IMR-90 (cell line): ENCODE measurements around the gene ZDBF2. TPM values are rescaled to one million over a fixed set of nuclear protein-coding genes. Genes with fewer than 3 reads are reported as not detected.

Experiments used
- ATAC-seq: fragments of 200-7000 bp; cut with Tn5 transposase; 2 replicates; pipeline ENCODE4 v1.9.1; 2020; ENCODE audit warnings: low read depth, mild to moderate bottlenecking, moderate library complexity
- BruUV-seq: library from RNA; stranded (reverse); fragments of 400-500 nt; replicated peaks from 2 replicates; lab custom pipeline; 2021; lab: Mats Ljungman, UMichigan
- CTCF ChIA-PET: fragments of 300-600 bp; formaldehyde crosslinking; extraction: SDS; loops from one replicate; lab custom pipeline; 2021; ENCODE audit warnings: antibody characterized with exemption; lab: Yijun Ruan, JAX
- POLR2A ChIA-PET: fragments of 300-600 bp; sonication (Branson Sonifier 250); formaldehyde crosslinking; loops from one replicate; lab custom pipeline; 2022; ENCODE audit warnings: antibody characterized with exemption; ENCODE audit not compliant: unreplicated experiment; lab: Charles Lee
- DNase-seq: peaks from one replicate; pipeline ENCODE4 v3.0.0; 2013
- H2AFZ ChIP-seq: replicated peaks from 2 replicates; pipeline ENCODE3; 2013; ENCODE audit warnings: low read length, mild to moderate bottlenecking; ENCODE audit not compliant: poor library complexity
- H2AK5ac ChIP-seq: 2 replicates; pipeline ENCODE4 v1.6.1; 2013; ENCODE audit warnings: low read depth, low read length, inconsistent platforms
- H2AK9ac ChIP-seq: replicated peaks from 2 replicates; pipeline ENCODE3; 2013; ENCODE audit warnings: mild to moderate bottlenecking, low read depth, low read length, moderate library complexity; ENCODE audit not compliant: poor library complexity
- H2BK120ac ChIP-seq: 2 replicates; pipeline ENCODE4 v1.6.1; 2013; ENCODE audit warnings: low read depth, low read length, inconsistent platforms
- H2BK15ac ChIP-seq: 3 replicates; pipeline ENCODE4 v1.6.1; 2013; ENCODE audit warnings: low read depth, low read length, inconsistent platforms
- H2BK20ac ChIP-seq: 2 replicates; pipeline ENCODE4 v1.6.1; 2013; ENCODE audit warnings: low read depth, mild to moderate bottlenecking, inconsistent platforms, low read length, moderate library complexity
- H2BK5ac ChIP-seq: 2 replicates; pipeline ENCODE4 v1.6.1; 2013; ENCODE audit warnings: mild to moderate bottlenecking, low read depth, low read length, inconsistent platforms; ENCODE audit not compliant: poor library complexity, severe bottlenecking
- H3K14ac ChIP-seq: replicated peaks from 2 replicates; pipeline ENCODE4 v1.6.1; 2013; ENCODE audit warnings: low read depth, low read length, inconsistent platforms
- H3K18ac ChIP-seq: 2 replicates; pipeline ENCODE4 v1.6.1; 2013; ENCODE audit warnings: low read depth, low read length, control low read depth
- H3K23ac ChIP-seq: 2 replicates; pipeline ENCODE4 v1.6.1; 2013; ENCODE audit warnings: low read depth, low read length, inconsistent platforms
- H3K27ac ChIP-seq: 2 replicates; pipeline ENCODE4 v1.5.1; 2013; ENCODE audit warnings: mild to moderate bottlenecking, control low read depth, low read length; ENCODE audit not compliant: insufficient read depth
- H3K27me3 ChIP-seq: 2 replicates; pipeline ENCODE4 v1.6.1; 2013; ENCODE audit warnings: low read length; ENCODE audit not compliant: control insufficient read depth, insufficient read depth
- H3K36me3 ChIP-seq: 2 replicates; pipeline ENCODE4 v1.6.1; 2013; ENCODE audit warnings: low read length, mixed read lengths; ENCODE audit not compliant: control insufficient read depth, insufficient read depth
- H3K4ac ChIP-seq: 2 replicates; pipeline ENCODE4 v1.6.1; 2013; ENCODE audit warnings: low read depth, low read length, inconsistent platforms
- H3K4me1 ChIP-seq: 2 replicates; pipeline ENCODE4 v1.6.1; 2013; ENCODE audit warnings: low read length, mixed read lengths; ENCODE audit not compliant: control insufficient read depth, insufficient read depth
- H3K4me2 ChIP-seq: 2 replicates; pipeline ENCODE4 v1.6.1; 2013; ENCODE audit warnings: low read depth, mild to moderate bottlenecking, control low read depth, low read length, moderate library complexity
- H3K4me3 ChIP-seq: 2 replicates; pipeline ENCODE4 v1.5.1; 2013; ENCODE audit warnings: low read depth, mild to moderate bottlenecking, control low read depth, low read length, moderate library complexity; ENCODE audit not compliant: insufficient read depth
- H3K56ac ChIP-seq: 2 replicates; pipeline ENCODE4 v1.6.1; 2013; ENCODE audit warnings: low read length, inconsistent platforms; ENCODE audit not compliant: insufficient read depth; ENCODE audit errors: extremely low read depth
- H3K79me1 ChIP-seq, 2 experiments: 2 replicates each; pipeline ENCODE4 v1.6.1; 2013; ENCODE audit warnings: low read length in 2 of 2, inconsistent platforms in 1 of 2, low read depth in 1 of 2
- H3K9ac ChIP-seq: 2 replicates; pipeline ENCODE4 v1.6.1; 2013; ENCODE audit warnings: low read depth, low read length, control low read depth
- H3K9me1 ChIP-seq: 2 replicates; pipeline ENCODE4 v1.6.1; 2013; ENCODE audit warnings: low read length, inconsistent platforms; ENCODE audit not compliant: insufficient read depth
- H3K9me3 ChIP-seq: 2 replicates; pipeline ENCODE4 v1.6.1; 2013; ENCODE audit warnings: low read length; ENCODE audit not compliant: control insufficient read depth, insufficient read depth
- H4K20me1 ChIP-seq: 2 replicates; pipeline ENCODE4 v1.6.1; 2013; ENCODE audit warnings: low read length, inconsistent platforms; ENCODE audit not compliant: insufficient read depth
- H4K5ac ChIP-seq: 2 replicates; pipeline ENCODE4 v1.6.1; 2013; ENCODE audit warnings: mild to moderate bottlenecking, low read depth, low read length, control low read depth
- H4K8ac ChIP-seq, 2 experiments: 2 replicates each; pipeline ENCODE4 v1.6.1; 2013; ENCODE audit warnings: low read depth in 2 of 2, low read length in 2 of 2, control low read depth in 1 of 2, inconsistent platforms in 1 of 2
- H4K91ac ChIP-seq: 2 replicates; pipeline ENCODE4 v1.6.1; 2013; ENCODE audit warnings: low read depth, low read length, inconsistent platforms; ENCODE audit not compliant: insufficient read depth
- BHLHE40 ChIP-seq: fragments of 150-350 bp; IDR thresholded peaks from 2 replicates; pipeline ENCODE4 v1.6.1; 2016; ENCODE audit warnings: mild to moderate bottlenecking, low read depth, low read length
- CEBPB ChIP-seq: IDR thresholded peaks from 2 replicates; pipeline ENCODE4 v1.6.1; 2012; ENCODE audit warnings: low read depth, low read length, improper control_type of control experiment
- CHD1 ChIP-seq: IDR thresholded peaks from 2 replicates; pipeline ENCODE4 v1.6.1; 2012; ENCODE audit warnings: low read depth, low read length, improper control_type of control experiment
- FOS ChIP-seq: fragments of 150-350 bp; IDR thresholded peaks from 2 replicates; pipeline ENCODE4 v1.6.1; 2016; ENCODE audit warnings: low read depth, low read length
- MAFK ChIP-seq: IDR thresholded peaks from 2 replicates; pipeline ENCODE4 v1.6.1; 2012; ENCODE audit warnings: low read depth, low read length, improper control_type of control experiment
- MAZ ChIP-seq: IDR thresholded peaks from 2 replicates; pipeline ENCODE4 v1.6.1; 2012; ENCODE audit warnings: low read depth, mild to moderate bottlenecking, low read length, improper control_type of control experiment, moderate library complexity, borderline replicate concordance
- MXI1 ChIP-seq: IDR thresholded peaks from 2 replicates; pipeline ENCODE4 v1.6.1; 2012; ENCODE audit warnings: low read depth, mild to moderate bottlenecking, low read length, moderate library complexity, borderline replicate concordance
- NFE2L2 ChIP-seq: fragments of 150-350 bp; IDR thresholded peaks from 2 replicates; pipeline ENCODE4 v1.6.1; 2016; ENCODE audit warnings: low read depth, mild to moderate bottlenecking, low read length
- POLR2A ChIP-seq: IDR thresholded peaks from 2 replicates; pipeline ENCODE4 v1.6.1; 2012; ENCODE audit warnings: mild to moderate bottlenecking, low read depth, low read length
- RAD21 ChIP-seq: IDR thresholded peaks from 2 replicates; pipeline ENCODE4 v1.6.1; 2012; ENCODE audit warnings: low read length, improper control_type of control experiment
- RCOR1 ChIP-seq: IDR thresholded peaks from 2 replicates; pipeline ENCODE4 v1.6.1; 2012; ENCODE audit warnings: mild to moderate bottlenecking, low read length, improper control_type of control experiment; ENCODE audit not compliant: insufficient replicate concordance
- RFX5 ChIP-seq: IDR thresholded peaks from 2 replicates; pipeline ENCODE4 v1.8.0; 2012; ENCODE audit warnings: low read depth, mild to moderate bottlenecking, low read length, moderate library complexity
- SMC3 ChIP-seq: fragments of 150-350 bp; IDR thresholded peaks from 2 replicates; pipeline ENCODE4 v1.6.1; 2016; ENCODE audit warnings: low read depth, mild to moderate bottlenecking, antibody characterized with exemption, low read length, moderate library complexity
- WGBS, 2 experiments: methylation state at CpG; one replicate each; pipeline versions ENCODE4 v1.1.5 to v1.1.7; 2013; ENCODE audit warnings: missing lambda C conversion rate in 2 of 2; ENCODE audit not compliant: insufficient read length in 1 of 2; ENCODE audit errors: extremely low coverage in 2 of 2; 5-methylcytosine and 5-hydroxymethylcytosine counted together
- dilution Hi-C: fragments of 300-500 bp; cut with HindIII; formaldehyde crosslinking; loops from one replicate; pipeline ENCODE4 v1.14.3; 2018; ENCODE audit warnings: low sequenced_read_pairs; ENCODE audit not compliant: unreplicated experiment
- in situ Hi-C: fragments of 300-500 bp; cut with MboI; formaldehyde crosslinking; loops from 3 replicates; pipeline ENCODE4 v1.14.3; 2019; ENCODE audit warnings: low sequenced_read_pairs, inconsistent platforms, mixed read lengths
- intact Hi-C: fragments of 100-400 bp; cut with micrococcal nuclease; formaldehyde crosslinking; loops from 2 replicates; pipeline ENCODE4 v1.10.0; 2022
- polyA plus RNA-seq, 3 experiments: library from polyadenylated mRNA; depleted of rRNA; stranded (reverse); fragments of >200 nt; gene quantifications; 2 replicates each; pipeline ENCODE4 v1.2.3, GENCODE V29; 2012; ENCODE audit warnings: low replicate concordance in 1 of 3
- total RNA-seq: library from RNA; depleted of rRNA; stranded (reverse); fragments of >200 nt; gene quantifications from 2 replicates; pipeline ENCODE4 v1.2.3, GENCODE V29; 2012
- TF ChIP-seq, protein P1 (sequence below): fragments of 150-350 bp; IDR thresholded peaks from 2 replicates; pipeline ENCODE4 v1.6.1; 2016; ENCODE audit warnings: low read depth, mild to moderate bottlenecking, low read length, moderate library complexity, borderline replicate concordance
- TF ChIP-seq, protein P2 (sequence below): conservative IDR thresholded peaks from 2 replicates; pipeline ENCODE4 v1.5.1; 2012; ENCODE audit warnings: mild to moderate bottlenecking, low read depth, low read length, improper control_type of control experiment
- TF ChIP-seq, protein P3 (sequence below): fragments of 150-350 bp; IDR thresholded peaks from 2 replicates; pipeline ENCODE4 v1.6.1; 2017; ENCODE audit warnings: mild to moderate bottlenecking, antibody characterized with exemption, low read length, low read depth

ZDBF2 gene
- total and polyA plus RNA-seq, 2 of the 4 experiments (the other 2 are of a cell fraction): 1.9 to 10.2 TPM

DNA sequence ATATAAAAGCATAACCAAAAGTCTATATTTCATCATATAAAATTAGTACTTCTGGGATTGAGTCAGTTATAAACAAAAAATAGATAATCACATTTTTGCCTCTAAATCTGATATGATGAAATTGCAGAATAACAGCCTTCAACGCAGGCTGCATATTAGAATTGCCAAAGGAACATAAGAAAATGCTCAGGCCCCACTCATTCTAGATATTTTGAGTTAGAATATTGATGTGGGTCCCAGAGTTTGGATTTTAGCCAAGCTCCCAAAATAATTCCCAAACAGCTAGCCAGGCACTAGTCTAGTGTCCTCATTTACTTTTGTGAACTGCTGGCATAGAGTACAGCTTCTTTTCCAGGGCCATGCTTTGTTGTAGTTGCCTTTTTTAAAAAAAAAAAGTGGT is 63.5 kb downstream of the ZDBF2 start:
- Histone ChIP-seq H4K20me1 (no peaks in the 10 kb centered on the region), H2BK20ac (no peak overlapping the region), H3K27ac (no peak overlapping the region), H3K56ac (no peak overlapping the region), H3K27me3 (no peaks in the 10 kb centered on the region), H3K4me3 (no peak overlapping the region), H2AK9ac (no peak overlapping the region), H3K9me1 (no peaks in the 10 kb centered on the region), H4K91ac (no peak overlapping the region), H3K4me1 (no peaks in the 10 kb centered on the region), H3K36me3 (no peaks in the 10 kb centered on the region), H3K14ac (no peak overlapping the region), H2AFZ (no peak overlapping the region), H2AK5ac (no peak overlapping the region), H3K23ac (no peak overlapping the region), H3K9ac (no peak overlapping the region), H3K18ac (no peak overlapping the region), H4K8ac (no peak overlapping the region), H3K79me1 (no peaks in the 10 kb centered on the region), H4K5ac (no peak overlapping the region), H3K4ac (no peak overlapping the region), H3K4me2 (no peak overlapping the region), H3K9me3 (no peaks in the 10 kb centered on the region), H2BK120ac (no peak overlapping the region), H2BK5ac (no peak overlapping the region), H2BK15ac (no peak overlapping the region)
- DNase-seq (no peak), ATAC-seq (no peak)
- TF ChIP-seq CHD1 (no peak), SMC3 (no peak), POLR2A (no peak), RFX5 (no peak), BHLHE40 (no peak), NFE2L2 (no peak), MAFK (no peak), FOS (no peak), RCOR1 (no peak), MXI1 (no peak), RAD21 (no peak), CEBPB (no peak), MAZ (no peak)
- TF ChIP-seq, protein P1, sequence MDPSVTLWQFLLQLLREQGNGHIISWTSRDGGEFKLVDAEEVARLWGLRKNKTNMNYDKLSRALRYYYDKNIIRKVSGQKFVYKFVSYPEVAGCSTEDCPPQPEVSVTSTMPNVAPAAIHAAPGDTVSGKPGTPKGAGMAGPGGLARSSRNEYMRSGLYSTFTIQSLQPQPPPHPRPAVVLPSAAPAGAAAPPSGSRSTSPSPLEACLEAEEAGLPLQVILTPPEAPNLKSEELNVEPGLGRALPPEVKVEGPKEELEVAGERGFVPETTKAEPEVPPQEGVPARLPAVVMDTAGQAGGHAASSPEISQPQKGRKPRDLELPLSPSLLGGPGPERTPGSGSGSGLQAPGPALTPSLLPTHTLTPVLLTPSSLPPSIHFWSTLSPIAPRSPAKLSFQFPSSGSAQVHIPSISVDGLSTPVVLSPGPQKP: no peak
- TF ChIP-seq, protein P2, sequence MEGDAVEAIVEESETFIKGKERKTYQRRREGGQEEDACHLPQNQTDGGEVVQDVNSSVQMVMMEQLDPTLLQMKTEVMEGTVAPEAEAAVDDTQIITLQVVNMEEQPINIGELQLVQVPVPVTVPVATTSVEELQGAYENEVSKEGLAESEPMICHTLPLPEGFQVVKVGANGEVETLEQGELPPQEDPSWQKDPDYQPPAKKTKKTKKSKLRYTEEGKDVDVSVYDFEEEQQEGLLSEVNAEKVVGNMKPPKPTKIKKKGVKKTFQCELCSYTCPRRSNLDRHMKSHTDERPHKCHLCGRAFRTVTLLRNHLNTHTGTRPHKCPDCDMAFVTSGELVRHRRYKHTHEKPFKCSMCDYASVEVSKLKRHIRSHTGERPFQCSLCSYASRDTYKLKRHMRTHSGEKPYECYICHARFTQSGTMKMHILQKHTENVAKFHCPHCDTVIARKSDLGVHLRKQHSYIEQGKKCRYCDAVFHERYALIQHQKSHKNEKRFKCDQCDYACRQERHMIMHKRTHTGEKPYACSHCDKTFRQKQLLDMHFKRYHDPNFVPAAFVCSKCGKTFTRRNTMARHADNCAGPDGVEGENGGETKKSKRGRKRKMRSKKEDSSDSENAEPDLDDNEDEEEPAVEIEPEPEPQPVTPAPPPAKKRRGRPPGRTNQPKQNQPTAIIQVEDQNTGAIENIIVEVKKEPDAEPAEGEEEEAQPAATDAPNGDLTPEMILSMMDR: no peak
- TF ChIP-seq, protein P3, sequence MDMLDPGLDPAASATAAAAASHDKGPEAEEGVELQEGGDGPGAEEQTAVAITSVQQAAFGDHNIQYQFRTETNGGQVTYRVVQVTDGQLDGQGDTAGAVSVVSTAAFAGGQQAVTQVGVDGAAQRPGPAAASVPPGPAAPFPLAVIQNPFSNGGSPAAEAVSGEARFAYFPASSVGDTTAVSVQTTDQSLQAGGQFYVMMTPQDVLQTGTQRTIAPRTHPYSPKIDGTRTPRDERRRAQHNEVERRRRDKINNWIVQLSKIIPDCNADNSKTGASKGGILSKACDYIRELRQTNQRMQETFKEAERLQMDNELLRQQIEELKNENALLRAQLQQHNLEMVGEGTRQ: no peak
- CTCF ChIA-PET: interaction anchor here (0.5 kb wide), 1 partner anchor 29 kb away, joined by 4 read pairs; no protein-coding TSS in a partner anchor
- in situ Hi-C loops: no loop called here
- BruUV-seq: no TSS peak
- WGBS, 2 experiments: no CpG with 5 or more reads among the region's 1 CpG
- intact Hi-C loops: no loop called here
- dilution Hi-C loops: no loop called here
- POLR2A ChIA-PET: no interaction called here
